Karpas-422 (cell line): ENCODE data around the gene HAPLN3. TPM values are rescaled to one million over a fixed set of nuclear protein-coding genes. Genes with fewer than 3 reads are reported as not detected.
A peak's percentile ranks its signal among the peaks of the same experiment; 100 is the strongest.

Source experiments
- DNase-seq: peaks from one replicate; pipeline ENCODE4 v3.0.0-alpha.2; 2015
- H2AFZ ChIP-seq: fragments of 200-600 bp; sonication (generic); 2 replicates; pipeline ENCODE4 v1.6.1; 2014; ENCODE audit warnings: antibody characterized with exemption, low read length, mixed read lengths
- H3K27ac ChIP-seq: fragments of 200-600 bp; sonication (generic); 2 replicates; pipeline ENCODE4 v1.5.1; 2014; ENCODE audit warnings: mild to moderate bottlenecking, low read length, moderate library complexity
- H3K27me3 ChIP-seq: fragments of 200-600 bp; sonication (generic); 2 replicates; pipeline ENCODE4 v1.6.1; 2014; ENCODE audit warnings: low read length, mixed read lengths
- H3K36me3 ChIP-seq: fragments of 200-600 bp; sonication (generic); 2 replicates; pipeline ENCODE4 v1.6.1; 2014; ENCODE audit warnings: low read length, mixed read lengths; ENCODE audit not compliant: insufficient read depth
- H3K4me1 ChIP-seq: fragments of 200-600 bp; sonication (generic); 2 replicates; pipeline ENCODE4 v1.6.1; 2014; ENCODE audit warnings: mild to moderate bottlenecking, low read length, mixed read lengths
- H3K4me2 ChIP-seq: fragments of 200-600 bp; sonication (generic); 2 replicates; pipeline ENCODE4 v1.6.1; 2014; ENCODE audit warnings: low read length, low read depth, mild to moderate bottlenecking; ENCODE audit not compliant: poor library complexity, severe bottlenecking
- H3K4me3 ChIP-seq: fragments of 200-600 bp; sonication (generic); 2 replicates; pipeline ENCODE4 v1.5.1; 2014; ENCODE audit warnings: mild to moderate bottlenecking, antibody characterized with exemption, low read length, mixed read lengths
- H3K79me2 ChIP-seq: fragments of 200-600 bp; sonication (generic); 2 replicates; pipeline ENCODE4 v1.6.1; 2014; ENCODE audit warnings: mild to moderate bottlenecking, low read length, mixed read lengths
- H3K9ac ChIP-seq: fragments of 200-600 bp; sonication (generic); 2 replicates; pipeline ENCODE4 v1.6.0; 2014; ENCODE audit warnings: low read length
- H3K9me2 ChIP-seq: fragments of 200-600 bp; sonication (generic), shearing (Covaris generic); replicated peaks from 2 replicates; pipeline ENCODE4 v1.6.0; 2014; ENCODE audit warnings: mild to moderate bottlenecking, low read length, moderate library complexity; ENCODE audit not compliant: insufficient read depth
- H3K9me3 ChIP-seq: fragments of 300-700, 200-600 bp; sonication (generic); 2 replicates; pipeline ENCODE4 v1.6.1; 2014; ENCODE audit warnings: low read length, mixed read lengths
- H4K20me1 ChIP-seq: fragments of 200-600 bp; sonication (generic); 2 replicates; pipeline ENCODE4 v1.6.1; 2014; ENCODE audit warnings: mild to moderate bottlenecking, antibody characterized with exemption, low read length, low read depth; ENCODE audit not compliant: insufficient read depth
- total RNA-seq: library from RNA; depleted of rRNA; stranded (reverse); fragments of >200 nt; shearing (Covaris generic); gene quantifications from 2 replicates; pipeline ENCODE4 v1.2.3, GENCODE V29; 2014; ENCODE audit warnings: low replicate concordance

The HAPLN3 gene
- total RNA-seq, 1 experiment from 2014 or later: not detected

DNA sequence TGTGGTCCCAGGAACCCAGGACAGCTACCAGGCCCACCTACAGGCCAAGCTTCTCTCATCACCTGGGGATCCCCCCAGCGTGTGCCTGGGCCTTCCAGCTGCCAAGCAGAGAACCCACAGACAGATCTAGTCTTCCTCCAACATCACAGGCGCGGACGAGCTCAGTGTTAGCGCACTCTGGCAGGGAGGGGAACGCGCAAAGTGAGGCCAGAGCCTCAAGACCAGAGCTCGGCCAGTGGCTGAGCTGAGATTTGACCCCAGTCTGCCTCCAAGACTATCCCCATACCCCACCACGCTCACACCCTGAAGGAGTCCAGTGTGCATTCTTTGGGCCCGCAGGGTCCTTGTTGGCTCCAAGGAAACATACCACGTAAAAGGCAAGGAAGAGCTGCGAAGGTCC lies 12.8 kb upstream of the HAPLN3 start:
- Histone ChIP-seq H3K4me2 (no peak overlapping the region), H3K9ac (no peak overlapping the region), H3K27me3 (no peaks in the 10 kb centered on the region), H3K27ac (no peak overlapping the region), H3K79me2 (no peaks in the 10 kb centered on the region), H3K4me3 (no peak overlapping the region), H2AFZ (no peak overlapping the region), H3K9me2 (no peaks in the 10 kb centered on the region), H3K4me1 (peaks cover 6% of the 10 kb centered on the region), H4K20me1 (no peaks in the 10 kb centered on the region), H3K36me3 (no peaks in the 10 kb centered on the region), H3K9me3 (no peaks in the 10 kb centered on the region)
- DNase-seq: no peak

DNA sequence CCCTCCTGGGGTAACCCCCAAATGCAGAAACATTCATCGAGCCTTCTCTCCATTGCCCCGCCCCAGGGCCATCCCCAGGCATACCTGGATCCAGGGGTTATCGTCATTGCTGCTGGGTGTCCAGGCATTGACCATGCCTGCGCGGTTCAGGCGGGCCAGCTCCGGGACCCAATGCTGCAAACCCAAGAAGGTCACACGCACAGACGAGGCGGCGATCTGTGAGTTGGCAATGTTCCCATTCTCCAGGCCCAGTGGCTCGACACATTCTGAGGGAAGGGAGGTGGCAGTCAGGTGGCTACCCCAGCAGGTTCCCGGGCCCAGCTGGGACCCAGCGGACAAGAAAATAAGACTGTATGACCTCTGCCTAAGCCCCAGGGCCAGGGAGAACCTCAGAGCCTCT lies 11.8 kb upstream of the HAPLN3 start:
- Histone ChIP-seq H3K9me2 (no peaks in the 10 kb centered on the region), H4K20me1 (no peaks in the 10 kb centered on the region), H3K9me3 (no peaks in the 10 kb centered on the region), H3K9ac (no peak overlapping the region), H3K79me2 (no peaks in the 10 kb centered on the region), H3K4me1 (no peaks in the 10 kb centered on the region), H2AFZ (no peak overlapping the region), H3K27ac (no peak overlapping the region), H3K4me3 (no peak overlapping the region), H3K36me3 (no peaks in the 10 kb centered on the region), H3K4me2 (no peak overlapping the region), H3K27me3 (no peaks in the 10 kb centered on the region)
- no peak for DNase-seq

DNA sequence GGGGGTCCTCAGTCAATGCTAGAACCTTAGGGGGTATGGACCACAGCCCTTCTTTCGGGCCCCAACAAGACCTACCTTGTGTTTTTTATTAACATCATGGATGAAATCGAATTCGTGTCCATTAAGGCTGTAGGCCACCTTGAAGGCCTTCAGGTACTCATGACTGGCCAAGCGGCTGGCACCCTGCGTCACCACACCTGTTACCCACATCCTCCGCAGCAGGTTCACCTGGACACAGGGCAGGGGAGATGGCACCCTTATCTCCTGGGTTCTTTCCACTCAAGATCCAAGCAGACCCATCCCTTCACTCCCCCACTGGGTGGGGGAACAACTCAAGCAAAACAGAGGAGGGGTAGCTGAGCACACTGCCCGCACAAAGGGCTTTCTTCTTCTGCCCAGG lies 11.2 kb upstream of the HAPLN3 start:
- no peak overlapping the region for H2AFZ ChIP-seq
- H3K36me3 ChIP-seq: no peaks in the 10 kb centered on the region
- H3K4me2 ChIP-seq: no peak overlapping the region
- H3K79me2 ChIP-seq: no peaks in the 10 kb centered on the region
- H3K9me3 ChIP-seq: no peaks in the 10 kb centered on the region
- no peak for DNase-seq
- no peak overlapping the region for H3K4me3 ChIP-seq
- no peak overlapping the region for H3K27ac ChIP-seq
- H3K4me1 ChIP-seq: no peaks in the 10 kb centered on the region
- no peaks in the 10 kb centered on the region for H4K20me1 ChIP-seq
- no peak overlapping the region for H3K9ac ChIP-seq
- no peaks in the 10 kb centered on the region for H3K9me2 ChIP-seq
- H3K27me3 ChIP-seq: no peaks in the 10 kb centered on the region

GRCh38 chr15:88906130-88906529 lies 10.8 kb upstream of the HAPLN3 start:
- no peaks in the 10 kb centered on the region for H3K9me3 ChIP-seq
- H3K79me2 ChIP-seq: no peaks in the 10 kb centered on the region
- H3K9me2 ChIP-seq: no peaks in the 10 kb centered on the region
- no peak overlapping the region for H3K9ac ChIP-seq
- H2AFZ ChIP-seq: no peak overlapping the region
- no peaks in the 10 kb centered on the region for H3K36me3 ChIP-seq
- no peaks in the 10 kb centered on the region for H3K4me1 ChIP-seq
- H3K4me2 ChIP-seq: no peak overlapping the region
- H4K20me1 ChIP-seq: no peaks in the 10 kb centered on the region
- no peak for DNase-seq
- no peaks in the 10 kb centered on the region for H3K27me3 ChIP-seq
- H3K4me3 ChIP-seq: no peak overlapping the region
- no peak overlapping the region for H3K27ac ChIP-seq

- Histone ChIP-seq H3K9me2 (no peaks in the 10 kb centered on the region), H3K79me2 (no peaks in the 10 kb centered on the region), H3K4me3 (no peak overlapping the region), H3K9me3 (no peaks in the 10 kb centered on the region), H3K27ac (no peak overlapping the region), H3K27me3 (no peaks in the 10 kb centered on the region), H3K4me1 (no peaks in the 10 kb centered on the region), H4K20me1 (no peaks in the 10 kb centered on the region), H3K36me3 (no peaks in the 10 kb centered on the region), H2AFZ (no peak overlapping the region), H3K4me2 (no peak overlapping the region), H3K9ac (no peak overlapping the region)
- DNase-seq: no peak
These were observed 10.2 kb upstream of the HAPLN3 start for GRCh38 chr15:88905576-88905975.

DNA sequence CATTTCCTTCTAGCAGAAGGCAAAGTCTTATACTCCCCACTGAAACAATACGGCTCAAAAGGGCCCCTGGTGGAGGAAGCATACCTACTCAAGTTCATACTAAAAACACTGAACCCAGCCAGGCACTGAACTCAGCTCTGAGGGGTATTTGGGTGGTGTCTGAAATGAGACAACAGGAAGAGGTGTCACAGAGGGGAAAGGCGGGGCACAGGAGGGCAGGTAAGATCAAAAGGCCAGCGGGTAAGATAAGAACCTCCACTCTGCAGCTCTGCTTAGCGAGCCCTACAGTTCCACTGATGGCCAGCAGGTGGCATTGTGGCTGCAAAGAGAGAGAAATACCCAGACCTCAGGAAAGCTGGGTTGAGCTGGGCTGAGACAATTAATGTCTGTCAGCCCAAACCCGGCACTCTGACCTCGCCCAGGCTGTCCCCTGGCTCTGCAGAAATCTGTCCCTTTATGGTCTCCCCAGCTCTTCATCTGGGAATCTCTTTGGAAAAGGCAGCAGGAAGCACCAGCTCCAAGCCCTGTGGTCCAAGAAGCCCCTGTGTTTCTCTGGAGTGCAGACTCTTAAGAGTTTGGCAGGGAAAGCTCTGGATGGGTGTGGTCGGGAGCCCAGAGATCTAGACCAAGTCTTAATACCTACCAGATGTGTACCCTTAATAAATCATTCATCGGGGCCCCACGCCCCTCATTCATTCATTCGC lies 9.4 kb upstream of the HAPLN3 start:
- no peaks in the 10 kb centered on the region for H3K9me2 ChIP-seq
- H3K27me3 ChIP-seq: no peaks in the 10 kb centered on the region
- no peaks in the 10 kb centered on the region for H3K36me3 ChIP-seq
- H3K9me3 ChIP-seq: no peaks in the 10 kb centered on the region
- H3K9ac ChIP-seq: no peak overlapping the region
- no peaks in the 10 kb centered on the region for H3K4me1 ChIP-seq
- no peak overlapping the region for H3K27ac ChIP-seq
- H3K79me2 ChIP-seq: no peaks in the 10 kb centered on the region
- no peak overlapping the region for H2AFZ ChIP-seq
- H4K20me1 ChIP-seq: no peaks in the 10 kb centered on the region
- H3K4me2 ChIP-seq: no peak overlapping the region
- peak; percentile 91 for DNase-seq
- no peak overlapping the region for H3K4me3 ChIP-seq

- Histone ChIP-seq H4K20me1 (no peaks in the 10 kb centered on the region), H3K9me3 (no peaks in the 10 kb centered on the region), H3K9me2 (no peaks in the 10 kb centered on the region), H3K4me3 (no peak overlapping the region), H3K4me2 (no peak overlapping the region), H3K36me3 (no peaks in the 10 kb centered on the region), H3K27ac (no peak overlapping the region), H2AFZ (no peak overlapping the region), H3K79me2 (no peaks in the 10 kb centered on the region), H3K4me1 (no peaks in the 10 kb centered on the region), H3K27me3 (no peaks in the 10 kb centered on the region), H3K9ac (no peak overlapping the region)
- no peak for DNase-seq
These were observed 8.9 kb upstream of the HAPLN3 start for GRCh38 chr15:88904257-88904623.

DNA sequence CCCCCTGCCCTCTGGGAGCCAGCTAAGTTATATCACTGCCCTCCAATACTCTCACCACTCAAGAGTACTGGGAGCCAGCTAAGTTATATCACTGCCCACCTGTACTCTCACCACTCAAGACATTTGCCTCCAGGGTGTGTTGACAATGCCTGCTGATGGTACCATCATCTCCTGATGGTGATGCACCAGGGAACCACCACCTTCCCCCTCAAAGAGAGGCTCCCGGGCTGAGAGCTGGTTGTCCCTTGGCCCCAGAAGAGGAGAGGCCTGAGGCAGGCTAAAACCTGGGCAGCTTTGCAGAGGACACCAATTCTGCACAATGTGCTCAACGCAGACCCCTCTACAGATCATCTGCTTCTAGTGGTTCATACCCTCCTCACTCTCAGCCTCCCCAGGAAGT lies 7.5 kb upstream of the HAPLN3 start:
- Histone ChIP-seq H4K20me1 (no peaks in the 10 kb centered on the region), H3K79me2 (no peaks in the 10 kb centered on the region), H3K4me2 (no peak overlapping the region), H3K27me3 (no peaks in the 10 kb centered on the region), H3K9me2 (no peaks in the 10 kb centered on the region), H3K4me1 (no peaks in the 10 kb centered on the region), H3K9me3 (no peaks in the 10 kb centered on the region), H3K4me3 (no peak overlapping the region), H3K9ac (no peak overlapping the region), H3K36me3 (no peaks in the 10 kb centered on the region), H3K27ac (no peak overlapping the region), H2AFZ (no peak overlapping the region)
- no peak for DNase-seq
